ENCODE data around the gene ARSB.

- TF ChIP-seq CTCF (IDR thresholded peaks at IDR 0.05; ENCODE audit: low read depth, low read length) (no peak), EZH2phosphoT487 (IDR thresholded peaks at IDR 0.05; ENCODE audit: low read depth) (no peak)
Measured at GRCh38 chr5:78756858-78757257, 228.3 kb downstream of the ARSB start.
